G401.6 (cell line): ENCODE results near the gene SPRYD3.

Experiments
- FAIRE-seq: peaks from 2 replicates; lab custom pipeline; 2012; peaks lifted over from hg19 to GRCh38; lab: Jason Lieb, UNC

SPRYD3 gene

DNA sequence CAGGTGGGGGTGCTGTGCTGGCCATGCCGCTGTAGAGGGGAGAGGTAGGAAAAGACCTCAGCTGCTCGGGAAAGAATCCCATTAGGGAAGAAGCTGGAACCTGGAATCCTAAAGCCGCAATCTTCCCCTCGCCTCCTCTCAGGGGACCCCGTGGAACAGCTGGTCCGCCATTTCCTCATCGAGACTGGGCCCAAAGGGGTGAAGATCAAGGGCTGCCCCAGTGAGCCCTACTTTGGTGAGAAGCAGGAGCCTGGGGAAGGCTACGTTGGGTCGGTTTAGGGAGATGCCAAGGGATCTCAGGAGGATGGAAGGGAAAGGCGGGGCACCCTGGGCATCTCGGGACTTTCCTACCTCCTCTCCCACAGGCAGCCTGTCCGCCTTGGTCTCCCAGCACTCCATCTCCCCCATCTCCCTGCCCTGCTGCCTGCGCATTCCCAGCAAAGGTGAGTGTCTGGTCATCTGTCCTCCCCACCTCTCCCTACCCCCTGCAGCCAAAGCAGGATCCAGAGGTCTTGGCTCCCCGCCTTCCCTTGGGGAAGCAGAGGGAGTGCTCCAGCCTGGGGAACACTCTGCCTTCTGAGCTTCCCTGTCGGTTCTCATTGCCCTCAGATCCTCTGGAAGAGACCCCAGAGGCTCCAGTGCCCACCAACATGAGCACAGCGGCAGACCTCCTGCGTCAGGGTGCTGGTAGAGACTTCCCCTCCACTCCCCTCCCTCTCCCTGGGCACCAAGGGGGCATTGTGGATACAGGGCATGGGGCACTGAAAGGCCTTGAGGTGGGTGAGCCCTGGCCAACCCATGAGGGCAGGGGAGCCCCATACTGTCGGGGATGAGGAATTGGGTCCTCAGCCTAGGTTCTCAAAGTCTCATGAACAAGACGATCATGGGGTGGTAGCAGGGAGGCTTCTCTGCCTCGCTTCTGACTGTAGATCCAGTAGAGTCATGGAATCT is 16.9 kb downstream of the SPRYD3 start:
- FAIRE-seq = no peak

DNA sequence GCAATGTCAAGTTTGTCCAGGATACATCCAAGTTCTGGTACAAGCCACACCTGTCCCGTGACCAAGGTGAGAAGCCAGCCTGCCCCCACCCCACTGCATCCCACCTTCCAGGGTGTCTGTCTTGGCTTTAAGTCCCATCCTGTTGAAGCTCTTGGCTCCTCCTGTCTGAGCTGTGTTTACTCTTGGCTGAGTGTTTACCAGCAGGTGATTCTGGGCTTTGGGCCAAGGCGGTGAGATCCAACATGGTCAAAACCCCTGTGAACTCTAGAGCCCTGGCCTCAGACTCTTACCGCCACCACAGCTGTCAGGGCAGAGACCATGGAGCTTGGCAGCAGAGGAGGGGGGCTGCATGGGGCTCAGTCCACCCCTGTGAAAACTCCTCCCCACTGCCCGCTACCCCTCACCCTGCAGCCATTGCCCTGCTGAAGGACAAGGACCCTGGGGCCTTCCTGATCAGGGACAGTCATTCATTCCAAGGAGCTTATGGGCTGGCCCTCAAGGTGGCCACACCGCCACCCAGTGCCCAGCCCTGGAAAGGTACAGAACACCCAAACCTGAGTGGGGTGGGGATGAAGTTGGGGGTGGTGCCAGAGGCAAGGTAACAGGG is 17.7 kb downstream of the SPRYD3 start:
- no peak for FAIRE-seq

DNA sequence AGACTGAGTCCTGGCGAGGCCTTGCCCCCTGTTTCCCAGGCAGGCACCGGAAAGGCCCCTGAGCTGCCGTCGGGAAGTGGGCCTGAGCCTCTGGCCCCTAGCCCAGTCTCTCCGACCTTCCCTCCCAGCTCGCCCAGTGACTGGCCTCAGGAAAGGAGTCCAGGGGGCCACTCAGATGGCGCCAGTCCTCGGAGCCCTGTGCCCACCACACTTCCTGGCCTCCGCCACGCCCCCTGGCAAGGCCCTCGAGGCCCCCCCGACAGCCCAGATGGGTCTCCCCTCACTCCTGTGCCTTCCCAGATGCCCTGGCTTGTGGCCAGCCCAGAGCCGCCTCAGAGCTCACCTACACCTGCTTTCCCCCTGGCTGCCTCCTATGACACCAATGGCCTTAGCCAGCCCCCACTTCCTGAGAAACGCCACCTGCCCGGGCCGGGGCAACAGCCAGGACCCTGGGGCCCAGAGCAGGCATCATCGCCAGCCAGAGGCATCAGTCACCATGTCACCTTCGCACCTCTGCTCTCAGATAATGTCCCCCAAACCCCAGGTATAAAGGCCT is 18.4 kb downstream of the SPRYD3 start:
- no peak for FAIRE-seq

DNA sequence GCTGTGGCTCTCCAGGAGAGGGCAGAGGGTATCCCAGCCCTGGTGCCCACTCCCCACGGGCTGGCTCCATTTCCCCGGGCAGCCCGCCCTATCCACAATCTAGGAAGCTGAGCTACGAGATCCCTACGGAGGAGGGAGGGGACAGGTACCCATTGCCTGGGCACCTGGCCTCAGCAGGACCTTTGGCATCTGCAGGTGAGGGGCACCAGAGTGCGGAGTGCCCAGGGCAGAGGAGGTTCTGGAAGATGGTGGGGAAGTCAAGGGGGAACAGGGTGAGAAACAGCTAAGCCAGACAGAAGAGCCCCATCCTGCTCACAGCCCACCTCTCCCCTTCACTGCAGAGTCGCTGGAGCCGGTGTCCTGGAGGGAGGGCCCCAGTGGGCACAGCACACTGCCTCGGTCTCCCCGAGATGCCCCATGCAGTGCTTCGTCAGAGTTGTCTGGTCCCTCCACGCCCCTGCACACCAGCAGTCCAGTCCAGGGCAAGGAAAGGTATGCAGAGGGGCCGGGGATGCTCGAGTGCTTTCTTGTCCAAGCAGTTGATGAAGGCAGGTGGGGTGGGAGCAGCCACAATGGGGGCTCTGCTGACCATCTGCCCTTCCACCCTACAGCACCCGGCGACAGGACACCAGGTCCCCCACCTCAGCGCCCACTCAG is 19.0 kb downstream of the SPRYD3 start:
- FAIRE-seq = no peak

DNA sequence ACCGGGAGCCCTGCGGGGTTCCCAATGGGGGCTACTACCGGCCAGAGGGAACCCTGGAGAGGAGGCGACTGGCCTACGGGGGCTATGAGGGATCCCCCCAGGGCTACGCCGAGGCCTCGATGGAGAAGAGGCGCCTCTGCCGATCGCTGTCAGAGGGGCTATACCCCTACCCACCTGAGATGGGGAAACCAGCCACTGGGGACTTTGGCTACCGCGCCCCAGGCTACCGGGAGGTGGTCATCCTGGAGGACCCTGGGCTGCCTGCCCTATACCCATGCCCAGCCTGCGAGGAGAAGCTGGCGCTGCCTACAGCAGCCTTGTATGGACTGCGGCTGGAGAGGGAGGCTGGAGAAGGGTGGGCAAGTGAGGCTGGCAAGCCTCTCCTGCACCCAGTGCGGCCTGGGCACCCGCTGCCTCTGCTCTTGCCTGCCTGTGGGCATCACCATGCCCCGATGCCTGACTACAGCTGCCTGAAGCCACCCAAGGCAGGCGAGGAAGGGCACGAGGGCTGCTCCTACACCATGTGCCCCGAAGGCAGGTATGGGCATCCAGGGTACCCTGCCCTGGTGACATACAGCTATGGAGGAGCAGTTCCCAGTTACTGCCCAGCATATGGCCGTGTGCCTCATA is 19.6 kb downstream of the SPRYD3 start:
- FAIRE-seq = no peak

DNA sequence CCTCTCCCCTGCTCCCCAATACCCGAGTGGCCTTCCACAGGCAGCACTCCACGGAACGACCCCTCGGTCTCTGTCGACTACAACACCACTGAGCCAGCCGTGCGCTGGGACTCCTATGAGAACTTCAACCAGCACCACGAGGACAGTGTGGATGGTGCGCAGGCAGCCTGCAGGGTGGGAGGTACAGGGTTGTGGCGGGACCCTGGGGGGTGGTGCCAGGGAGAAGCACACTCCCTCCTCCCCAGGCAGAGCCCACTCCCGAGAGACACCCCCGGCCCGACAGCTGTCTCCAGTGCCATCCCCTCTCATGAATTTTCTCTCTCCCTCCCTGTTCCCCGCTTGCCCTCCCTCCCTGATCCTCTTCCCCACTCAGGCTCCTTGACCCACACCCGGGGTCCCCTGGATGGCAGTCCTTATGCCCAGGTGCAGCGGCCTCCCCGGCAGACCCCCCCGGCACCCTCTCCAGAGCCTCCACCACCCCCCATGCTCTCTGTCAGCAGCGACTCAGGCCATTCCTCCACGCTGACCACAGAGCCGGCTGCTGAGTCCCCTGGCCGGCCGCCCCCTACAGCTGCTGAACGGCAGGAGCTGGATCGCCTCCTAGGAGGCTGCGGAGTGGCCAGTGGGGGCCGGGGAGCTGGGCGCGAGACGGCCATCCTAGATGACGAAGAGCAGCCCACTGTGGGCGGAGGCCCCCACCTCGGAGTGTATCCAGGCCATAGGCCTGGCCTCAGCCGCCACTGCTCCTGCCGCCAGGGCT is 20.3 kb downstream of the SPRYD3 start:
- no peak for FAIRE-seq

DNA sequence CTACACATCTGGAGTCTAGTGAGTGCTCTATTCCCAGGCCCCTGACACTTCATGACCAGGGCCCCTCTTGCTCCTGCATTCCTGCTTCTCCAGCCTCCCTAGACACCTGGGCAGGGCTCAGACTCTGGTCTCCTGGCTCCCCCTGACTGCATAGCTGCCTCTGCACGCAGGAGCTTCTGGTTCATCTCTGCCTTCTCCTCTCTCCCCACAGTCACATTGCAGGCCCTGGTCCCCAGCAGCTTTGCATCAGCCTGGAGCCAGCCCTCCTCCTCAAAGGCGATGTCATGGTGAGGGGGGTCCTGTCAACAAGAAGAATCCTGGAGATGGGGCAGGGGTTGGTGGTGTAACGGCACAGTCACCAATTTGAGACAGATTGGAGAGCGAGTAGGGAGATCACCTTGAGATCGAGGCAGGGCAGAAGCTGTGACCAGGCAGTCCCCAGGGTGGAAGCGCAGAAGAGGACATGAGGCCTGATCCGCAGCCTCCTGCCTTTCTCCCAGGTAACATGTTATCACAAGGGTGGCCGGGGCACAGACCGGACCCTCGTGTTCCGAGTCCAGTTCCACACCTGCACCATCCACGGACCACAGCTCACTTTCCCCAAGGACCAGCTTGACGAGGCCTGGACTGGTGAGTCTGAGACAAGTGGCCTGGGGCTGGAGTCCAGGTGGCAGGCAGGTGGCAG is 21.2 kb downstream of the SPRYD3 start:
- no peak for FAIRE-seq

DNA sequence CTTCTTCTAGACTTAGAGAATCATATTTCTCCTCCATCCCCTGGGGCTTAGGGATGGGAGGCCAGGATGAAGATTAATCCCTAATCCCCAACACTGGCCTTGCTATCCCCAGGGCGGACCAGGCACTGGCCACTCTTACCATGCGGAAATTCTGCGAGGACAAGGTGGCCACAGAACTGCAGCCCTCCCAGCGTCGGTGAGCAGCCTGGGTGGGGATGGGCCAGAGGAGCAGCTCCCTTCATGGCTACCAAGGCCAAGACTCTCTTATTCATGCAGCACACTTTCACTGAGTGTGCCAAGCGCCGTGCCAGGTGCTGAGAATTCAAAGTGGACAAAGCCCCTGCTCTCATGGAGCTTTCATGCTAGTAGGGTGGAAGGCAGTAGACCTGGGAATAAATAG is 22.3 kb downstream of the SPRYD3 start:
- FAIRE-seq = no peak

DNA sequence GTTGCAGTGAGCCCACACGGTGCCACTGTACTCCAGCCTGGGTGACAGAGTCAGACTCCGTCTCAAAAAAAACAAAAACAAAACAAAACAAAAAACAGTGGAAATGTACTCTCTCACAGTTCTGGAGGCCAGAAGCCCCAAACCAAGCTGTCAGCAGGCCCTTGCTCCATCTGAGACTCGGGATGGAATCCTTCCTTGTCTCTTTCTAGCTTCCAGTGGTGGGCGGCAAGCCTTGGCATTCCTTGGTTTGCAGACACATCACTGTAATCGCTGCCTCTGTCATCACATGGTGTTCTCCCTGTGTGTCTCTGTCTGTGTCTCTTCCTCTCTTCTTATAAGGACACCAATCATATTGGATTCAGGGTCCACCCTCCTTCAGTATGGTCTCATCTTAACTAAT is 22.9 kb downstream of the SPRYD3 start:
- FAIRE-seq = no peak

DNA sequence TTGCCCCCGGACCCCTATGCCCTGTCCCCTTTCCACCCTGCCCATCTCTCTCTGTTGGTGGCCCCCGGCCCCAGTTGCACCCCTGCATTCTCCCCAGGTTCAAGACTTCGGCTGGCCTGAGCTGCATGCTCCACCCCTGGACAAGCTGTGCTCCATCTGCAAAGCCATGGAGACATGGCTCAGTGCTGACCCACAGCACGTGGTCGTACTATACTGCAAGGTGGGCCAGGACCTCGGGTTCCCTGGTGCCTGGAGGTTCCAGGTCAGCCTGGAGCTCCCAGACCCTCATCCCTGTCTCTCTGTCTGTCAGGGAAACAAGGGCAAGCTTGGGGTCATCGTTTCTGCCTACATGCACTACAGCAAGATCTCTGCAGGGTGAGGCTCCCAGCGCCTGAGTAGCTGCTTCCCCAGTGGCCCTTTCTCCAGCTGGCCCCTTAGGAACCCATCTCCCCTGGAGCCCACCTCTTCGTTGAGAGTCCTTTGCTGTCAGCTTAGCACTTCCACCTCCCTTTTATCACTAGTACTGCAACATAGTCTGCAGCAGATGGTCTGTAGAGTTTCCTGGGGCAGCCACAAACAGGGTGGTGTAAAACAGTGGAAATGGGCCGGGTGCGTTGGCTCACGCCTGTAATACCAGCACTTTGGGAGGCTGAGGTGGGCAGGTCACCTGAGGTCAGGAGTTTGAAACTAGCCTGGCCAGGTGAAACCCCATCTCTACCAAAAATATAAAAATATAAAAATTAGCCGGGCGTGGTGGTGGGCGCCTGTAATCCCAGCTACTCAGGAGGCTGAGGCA is 23.5 kb downstream of the SPRYD3 start:
- no peak for FAIRE-seq

DNA sequence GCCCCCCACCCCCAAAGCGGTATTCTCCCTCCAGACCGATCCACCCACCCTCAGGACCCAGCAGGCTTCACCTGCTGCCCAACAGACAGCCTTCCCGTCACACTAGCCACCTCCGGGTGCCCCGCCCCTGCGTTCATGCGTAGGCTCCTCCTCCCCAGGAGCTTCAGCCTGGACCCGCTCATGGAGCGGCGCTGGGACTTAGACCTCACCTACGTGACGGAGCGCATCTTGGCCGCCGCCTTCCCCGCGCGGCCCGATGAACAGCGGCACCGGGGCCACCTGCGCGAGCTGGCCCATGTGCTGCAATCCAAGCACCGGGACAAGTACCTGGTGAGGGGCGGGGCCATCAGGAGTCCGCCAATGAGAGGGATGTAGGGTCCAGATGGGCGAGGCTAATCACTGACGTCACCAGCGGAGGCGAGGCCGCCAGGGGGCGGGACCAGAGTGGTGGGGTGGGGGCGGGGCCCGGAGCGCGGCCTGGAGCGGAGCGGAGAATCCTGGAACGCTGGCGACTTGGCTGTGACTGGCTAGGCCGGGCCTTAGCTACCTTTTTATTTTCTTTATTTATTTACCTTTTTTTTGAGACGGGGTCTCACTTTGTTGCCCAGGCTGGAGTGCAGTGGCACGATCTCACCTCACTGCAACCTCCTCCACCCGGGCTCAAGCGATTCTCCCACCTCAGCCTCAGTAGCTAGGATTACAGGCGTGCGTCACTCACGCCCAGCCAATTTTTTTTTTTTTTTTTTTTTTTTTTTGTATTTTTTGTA is 24.9 kb downstream of the SPRYD3 start:
- FAIRE-seq = peak; percentile 74

DNA sequence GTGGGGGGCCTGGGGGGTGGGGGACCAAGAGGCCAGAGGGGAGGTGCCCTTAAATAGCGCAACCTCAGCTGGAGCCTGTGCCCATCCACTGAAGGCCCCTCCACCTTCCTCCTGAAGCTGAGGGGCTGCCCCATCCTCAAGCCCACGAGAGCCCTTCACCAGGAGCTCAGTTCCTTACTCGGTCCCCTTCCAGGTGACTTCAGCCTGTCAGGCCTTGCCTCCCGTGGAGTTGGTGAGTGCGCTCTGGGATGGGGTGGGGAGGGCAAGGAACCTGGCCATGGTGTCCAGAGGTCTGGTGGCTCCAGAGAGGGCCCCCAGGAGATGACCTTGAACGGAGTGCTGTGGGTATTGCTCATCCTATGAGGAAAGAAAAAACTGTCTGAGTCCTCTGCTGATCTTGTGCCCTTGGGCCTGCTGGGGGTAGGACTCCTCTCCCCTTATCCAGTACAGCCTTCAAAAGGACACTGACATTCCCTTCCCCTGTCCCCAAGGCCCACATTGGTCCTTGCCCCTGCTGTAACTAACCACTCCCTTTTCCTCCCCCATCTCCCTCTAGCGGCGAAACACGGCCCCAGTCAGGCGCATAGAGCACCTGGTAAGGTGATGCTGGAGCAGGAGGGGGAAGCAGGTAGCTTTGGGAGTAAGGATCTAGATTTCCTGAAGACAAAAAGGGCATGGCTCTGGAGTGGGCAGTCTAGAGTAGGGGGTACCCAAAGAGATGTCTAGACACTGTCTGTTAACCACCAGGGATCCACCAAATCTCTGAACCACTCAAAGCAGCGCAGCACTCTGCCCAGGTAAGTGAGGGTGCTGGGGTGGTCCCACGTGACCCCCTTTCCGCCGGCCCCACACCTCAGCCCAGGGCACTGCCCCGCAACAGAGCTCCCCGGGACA is 25.7 kb downstream of the SPRYD3 start:
- FAIRE-seq = no peak

DNA sequence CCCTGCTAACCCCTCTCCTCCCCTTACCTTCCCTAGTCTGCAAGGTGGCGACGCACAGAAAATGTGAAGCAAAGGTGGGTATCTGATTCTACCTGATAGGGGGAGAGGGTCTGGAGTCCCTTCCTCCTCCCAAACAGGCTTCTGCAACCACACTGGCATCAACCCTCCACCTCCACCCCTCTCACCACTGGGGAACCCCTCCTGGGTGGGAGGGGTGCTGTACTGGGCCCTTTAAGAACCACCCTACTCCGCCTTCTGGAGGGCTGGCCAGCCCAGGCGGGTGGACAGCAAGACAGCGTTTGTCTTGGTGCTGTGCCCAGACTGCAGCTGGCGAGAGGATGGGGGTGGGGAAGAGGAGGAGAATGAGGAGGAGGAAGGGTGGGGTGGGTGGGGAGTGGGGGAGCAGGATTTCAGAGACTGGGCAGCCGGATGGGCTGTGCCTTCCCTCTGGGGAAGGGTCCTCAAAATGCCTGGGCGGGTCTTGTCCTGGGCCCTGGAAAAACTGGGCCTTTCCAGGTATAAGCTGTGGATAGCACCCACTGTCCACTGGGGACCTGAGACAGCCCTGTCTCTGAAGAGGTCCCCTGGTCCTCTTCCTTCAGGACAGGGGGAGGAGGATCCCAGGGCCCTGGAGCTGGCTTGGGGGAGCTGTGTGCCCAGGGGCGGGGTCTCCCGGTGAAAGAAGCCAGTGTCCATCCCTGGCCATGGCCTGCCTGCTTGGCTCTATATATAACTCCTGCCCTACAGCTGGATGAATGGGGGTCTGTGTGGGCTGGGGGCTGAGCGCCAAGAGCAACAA is 26.6 kb downstream of the SPRYD3 start:
- FAIRE-seq = no peak

DNA sequence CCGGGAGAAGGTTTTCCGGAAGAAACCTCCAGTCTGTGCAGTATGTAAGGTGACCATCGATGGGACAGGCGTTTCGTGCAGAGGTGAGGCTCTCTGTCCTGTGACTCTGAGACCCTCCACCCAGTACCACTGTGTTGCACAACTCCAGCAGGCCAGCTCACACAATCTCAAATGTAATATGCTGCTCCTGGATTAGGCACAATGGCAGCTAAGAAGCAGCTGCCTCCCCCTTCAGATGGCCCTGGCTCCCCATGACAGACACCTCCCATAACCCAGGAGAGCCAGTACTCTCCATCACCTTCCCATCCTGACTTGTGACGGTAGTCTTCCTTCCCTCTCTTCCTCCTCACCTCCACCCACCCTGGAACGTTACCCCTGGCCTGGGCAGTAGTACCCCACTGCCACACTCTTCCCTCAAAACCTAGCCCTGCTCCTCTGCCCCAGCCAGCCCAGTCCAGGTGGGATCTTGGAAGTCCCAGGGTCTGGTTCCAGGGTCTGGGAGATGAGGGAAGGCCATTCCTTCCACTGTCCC is 27.2 kb downstream of the SPRYD3 start:
- FAIRE-seq = no peak

DNA sequence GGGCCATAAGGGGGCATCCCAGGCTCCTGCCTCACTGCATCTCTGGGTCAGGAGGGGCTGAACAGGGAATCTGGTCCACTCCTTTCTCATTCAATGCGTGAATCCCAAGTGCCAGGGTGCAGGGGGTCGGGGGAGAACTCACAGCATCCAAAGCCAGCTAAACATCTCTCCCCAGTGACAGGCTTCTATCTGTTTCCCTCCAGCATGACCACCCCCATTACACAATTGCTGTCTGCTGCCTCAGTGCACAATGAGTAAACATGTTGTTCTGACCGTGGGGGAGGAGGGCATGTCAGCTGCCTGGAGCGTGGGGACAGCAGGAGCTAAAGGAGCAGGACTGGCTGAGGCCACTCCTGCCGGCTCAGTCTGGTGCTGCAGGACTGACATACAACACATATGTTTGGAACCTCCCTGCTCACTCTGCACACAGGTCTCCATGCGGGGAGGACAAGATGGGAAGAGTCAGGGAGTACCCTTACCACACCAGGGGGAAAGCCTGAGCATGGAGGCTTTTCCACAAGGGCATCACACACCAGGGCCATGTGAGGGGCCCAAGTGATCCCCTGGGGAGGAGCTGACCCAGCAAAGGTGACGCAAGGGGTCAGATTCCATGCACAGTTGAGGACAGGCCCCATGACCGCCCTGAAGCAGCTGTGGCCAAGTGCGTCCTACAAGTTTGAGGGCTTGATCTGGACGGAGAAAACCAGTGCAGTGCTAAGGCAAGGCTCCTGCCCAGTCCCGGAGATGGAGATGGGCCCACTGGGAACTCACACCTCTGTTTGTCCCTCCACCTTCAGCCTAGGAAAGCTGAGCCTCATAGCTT is 27.9 kb downstream of the SPRYD3 start:
- FAIRE-seq = no peak

DNA sequence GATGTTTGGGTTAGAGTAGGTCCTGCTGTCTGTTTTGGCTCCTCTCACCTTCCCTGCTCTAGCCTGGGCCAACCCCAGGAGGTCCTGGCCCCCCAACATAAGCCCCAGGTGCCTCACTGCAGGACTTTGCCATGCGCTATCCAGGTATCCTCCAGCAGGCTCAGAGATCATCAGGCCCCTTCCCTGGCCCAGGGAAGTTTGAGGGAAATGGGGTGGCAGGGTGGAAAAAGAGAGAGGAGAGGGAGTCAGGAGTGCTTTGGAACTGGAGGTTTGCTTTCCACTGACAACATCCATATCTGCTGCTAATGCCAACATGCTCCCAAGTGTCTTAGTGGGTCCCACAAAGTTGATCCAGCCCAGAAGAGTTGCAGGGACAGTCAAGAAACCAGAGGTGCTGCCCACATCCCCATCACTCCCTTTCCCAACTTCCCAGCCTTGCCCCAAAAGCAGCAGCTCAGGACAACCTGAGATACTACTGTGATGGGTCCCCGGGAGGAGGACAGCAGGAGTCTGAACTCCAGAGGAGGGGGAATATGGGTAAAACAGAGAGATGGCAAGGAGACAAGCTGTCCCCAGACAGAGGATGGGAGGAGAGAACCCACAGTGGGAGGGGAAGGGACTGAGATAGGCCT is 28.6 kb downstream of the SPRYD3 start:
- no peak for FAIRE-seq
